GM12878 (cell line): ENCODE measurements around the gene TFF2. TPM values are rescaled to one million over a fixed set of nuclear protein-coding genes. Genes with fewer than 3 reads are reported as not detected.

Source experiments
- ATAC-seq: fragments of 200-7000 bp; cut with Tn5 transposase; 3 replicates; pipeline ENCODE4 v1.9.1; 2020; ENCODE audit warnings: mild to moderate bottlenecking, moderate library complexity
- BruUV-seq: library from RNA; stranded (reverse); fragments of 400-500 nt; replicated peaks from 2 replicates; lab custom pipeline; 2021; lab: Mats Ljungman, UMichigan
- CTCF ChIA-PET: fragments of 300-600 bp; sonication (Branson Sonifier 250); formaldehyde crosslinking; extraction: SDS; loops from one replicate; lab custom pipeline; 2021; ENCODE audit warnings: inconsistent platforms; lab: Yijun Ruan, JAX
- POLR2A ChIA-PET: fragments of 350-600 bp; formaldehyde crosslinking; extraction: SDS; loops from one replicate; lab custom pipeline; 2021; ENCODE audit warnings: inconsistent platforms; lab: Charles Lee
- RAD21 ChIA-PET: fragments of 300-600 bp; sonication (Branson Sonifier 250); formaldehyde crosslinking; loops from one replicate; lab custom pipeline; 2023; ENCODE audit warnings: antibody characterized with exemption; ENCODE audit not compliant: unreplicated experiment; lab: Charles Lee
- SMC1A ChIA-PET: fragments of 300-600 bp; sonication (Branson Sonifier 250); formaldehyde crosslinking; loops from one replicate; lab custom pipeline; 2023; ENCODE audit not compliant: unreplicated experiment, uncharacterized antibody; lab: Charles Lee
- DNase-seq: peaks from one replicate; pipeline ENCODE4 v3.0.0-alpha.2; 2011; ENCODE audit warnings: low read depth, low spot score
- FAIRE-seq: peaks from 3 replicates; lab custom pipeline; 2011; peaks lifted over from hg19 to GRCh38; lab: Jason Lieb, UNC
- H2AFZ ChIP-seq: 2 replicates; pipeline ENCODE4 v1.6.0; 2011; ENCODE audit warnings: low read depth, low read length, control low read depth; ENCODE audit not compliant: control insufficient read depth
- H3K27ac ChIP-seq: 2 replicates; pipeline ENCODE4 v1.5.1; 2011; ENCODE audit warnings: control low read depth; ENCODE audit not compliant: control insufficient read depth, insufficient read depth
- H3K27me3 ChIP-seq, 2 experiments: replicated peaks in 1 of 2; 2 replicates each; pipeline versions ENCODE4 v1.6.0 to v1.6.1; 2011; ENCODE audit warnings: low read length in 1 of 2; ENCODE audit not compliant: control insufficient read depth in 2 of 2, insufficient read depth in 2 of 2
- H3K36me3 ChIP-seq, 2 experiments: 2 replicates each; pipeline ENCODE4 v1.5.1; 2011; ENCODE audit warnings: low read length in 1 of 2; ENCODE audit not compliant: control insufficient read depth in 2 of 2, insufficient read depth in 2 of 2
- H3K4me1 ChIP-seq: 2 replicates; pipeline ENCODE4 v1.6.1; 2011; ENCODE audit warnings: mild to moderate bottlenecking, low read length, moderate library complexity, mixed read lengths; ENCODE audit not compliant: control insufficient read depth, insufficient read depth
- H3K4me2 ChIP-seq: 2 replicates; pipeline ENCODE4 v1.6.0; 2011; ENCODE audit warnings: control low read depth; ENCODE audit not compliant: control insufficient read depth, insufficient read depth
- H3K4me3 ChIP-seq: fragments of 200-600 bp; sonication (generic); 2 replicates; pipeline ENCODE4 v1.5.1; 2016
- H3K79me2 ChIP-seq: 2 replicates; pipeline ENCODE4 v1.6.0; 2011; ENCODE audit warnings: low read length; ENCODE audit not compliant: control insufficient read depth, insufficient read depth
- H3K9ac ChIP-seq: 2 replicates; pipeline ENCODE4 v1.8.0; 2011; ENCODE audit warnings: low read length, control low read depth, mixed read lengths; ENCODE audit not compliant: control insufficient read depth, insufficient read depth
- H3K9me3 ChIP-seq: replicated peaks from 3 replicates; pipeline ENCODE4 v1.5.1; 2011; ENCODE audit warnings: mild to moderate bottlenecking, low read length; ENCODE audit not compliant: control insufficient read depth, insufficient read depth
- H4K20me1 ChIP-seq: 2 replicates; pipeline ENCODE4 v1.6.0; 2011; ENCODE audit not compliant: control insufficient read depth, insufficient read depth
- BHLHE40 ChIP-seq, 2 experiments: fragments of 450-650 bp in 1 of 2; IDR thresholded peaks; 2 replicates each; pipeline ENCODE4 v1.6.1; 2011 to 2017; ENCODE audit warnings: low read depth in 2 of 2, borderline replicate concordance in 1 of 2, improper control_type of control experiment in 1 of 2, low read length in 1 of 2, mild to moderate bottlenecking in 1 of 2
- BRCA1 ChIP-seq: IDR thresholded peaks from 2 replicates; pipeline ENCODE4 v1.6.1; 2011; ENCODE audit warnings: low read depth, low read length, improper control_type of control experiment
- EED ChIP-seq: sonication (generic); IDR thresholded peaks from 2 replicates; pipeline ENCODE4 v1.6.1; 2016; ENCODE audit warnings: antibody characterized with exemption, low read depth
- GATAD2B ChIP-seq: fragments of 450-650 bp; conservative IDR thresholded peaks from 2 replicates; pipeline ENCODE4 v1.6.1; 2017; ENCODE audit warnings: low read depth, mild to moderate bottlenecking, moderate library complexity
- KLF5 ChIP-seq: fragments of 450-650 bp; IDR thresholded peaks from 2 replicates; pipeline ENCODE4 v1.6.1; 2014; ENCODE audit warnings: mild to moderate bottlenecking; ENCODE audit not compliant: partially characterized antibody
- MTA2 ChIP-seq: fragments of 450-650 bp; IDR thresholded peaks from 2 replicates; pipeline ENCODE4 v1.6.1; 2016; ENCODE audit warnings: low read depth, mild to moderate bottlenecking, moderate library complexity
- RBBP5 ChIP-seq: fragments of 200-600 bp; sonication (generic); conservative IDR thresholded peaks from 2 replicates; pipeline ENCODE4 v1.6.1; 2016
- SUZ12 ChIP-seq: fragments of 200-600 bp; sonication (generic); IDR thresholded peaks from one replicate; pipeline ENCODE4 v1.6.1; 2018; ENCODE audit warnings: antibody characterized with exemption, mild to moderate bottlenecking; ENCODE audit not compliant: unreplicated experiment
- WGBS: methylation state at CpG from one replicate; pipeline ENCODE4 v1.1.6; 2016; ENCODE audit warnings: low lambda C conversion rate; ENCODE audit not compliant: insufficient replicate concordance, insufficient coverage; ENCODE audit errors: missing lambda C conversion rate; 5-methylcytosine and 5-hydroxymethylcytosine counted together
- in situ Hi-C: fragments of 300-500 bp; cut with MboI; formaldehyde crosslinking; loops from 9 replicates; pipeline ENCODE4 v1.14.3; 2018; ENCODE audit warnings: mixed read lengths
- intact Hi-C: fragments of 100-400 bp; cut with micrococcal nuclease; formaldehyde crosslinking; loops from one replicate; pipeline ENCODE4 v1.14.2; 2022; ENCODE audit not compliant: unreplicated experiment
- polyA plus RNA-seq, 11 experiments: library from polyadenylated mRNA; depleted of rRNA in 4 of 11; unstranded in 6 of 11; stranded (reverse) in 5 of 11; fragments of >200 nt; fragmentation: Nextera tagmentation in 4 of 11; fragmentation: Illumina TruSeq in 1 of 11; extraction: Ambion mirVana in 4 of 11; extraction: Trizol in 1 of 11; gene quantifications; 1 replicate in 1 of 11; 2 replicates in 10 of 11; pipeline versions ENCODE4 v1.2.1 to v1.2.3, GENCODE V29; 2011 to 2016; ENCODE audit warnings: inconsistent platforms in 2 of 11, missing spikeins in 2 of 11, low read depth in 1 of 11
- total RNA-seq, 4 experiments: library from RNA; depleted of rRNA in 3 of 4; stranded (reverse); fragments of >200 nt in 3 of 4; fragmentation: Illumina TruSeq in 1 of 4; extraction: Trizol in 1 of 4; gene quantifications; 2 replicates each; pipeline versions ENCODE4 v1.2.1 to v1.2.3, GENCODE V29; 2013 to 2021
- TF ChIP-seq, protein P1 (sequence below): fragments of 450-650 bp; IDR thresholded peaks from 2 replicates; pipeline ENCODE4 v1.6.1; 2018; ENCODE audit warnings: mild to moderate bottlenecking, low read depth, moderate library complexity; ENCODE audit not compliant: partially characterized antibody
- TF ChIP-seq, protein P2 (sequence below): IDR thresholded peaks from 2 replicates; pipeline ENCODE4 v1.6.1; 2012; ENCODE audit warnings: improper control_type of control experiment, low read depth, low read length; ENCODE audit not compliant: insufficient replicate concordance

TFF2 gene
- total and polyA plus RNA-seq, 10 of the 15 experiments (the other 5 are each of a cell fraction or from before 2014, with no cell fraction given) = 0.56 TPM; not detected in 9

DNA sequence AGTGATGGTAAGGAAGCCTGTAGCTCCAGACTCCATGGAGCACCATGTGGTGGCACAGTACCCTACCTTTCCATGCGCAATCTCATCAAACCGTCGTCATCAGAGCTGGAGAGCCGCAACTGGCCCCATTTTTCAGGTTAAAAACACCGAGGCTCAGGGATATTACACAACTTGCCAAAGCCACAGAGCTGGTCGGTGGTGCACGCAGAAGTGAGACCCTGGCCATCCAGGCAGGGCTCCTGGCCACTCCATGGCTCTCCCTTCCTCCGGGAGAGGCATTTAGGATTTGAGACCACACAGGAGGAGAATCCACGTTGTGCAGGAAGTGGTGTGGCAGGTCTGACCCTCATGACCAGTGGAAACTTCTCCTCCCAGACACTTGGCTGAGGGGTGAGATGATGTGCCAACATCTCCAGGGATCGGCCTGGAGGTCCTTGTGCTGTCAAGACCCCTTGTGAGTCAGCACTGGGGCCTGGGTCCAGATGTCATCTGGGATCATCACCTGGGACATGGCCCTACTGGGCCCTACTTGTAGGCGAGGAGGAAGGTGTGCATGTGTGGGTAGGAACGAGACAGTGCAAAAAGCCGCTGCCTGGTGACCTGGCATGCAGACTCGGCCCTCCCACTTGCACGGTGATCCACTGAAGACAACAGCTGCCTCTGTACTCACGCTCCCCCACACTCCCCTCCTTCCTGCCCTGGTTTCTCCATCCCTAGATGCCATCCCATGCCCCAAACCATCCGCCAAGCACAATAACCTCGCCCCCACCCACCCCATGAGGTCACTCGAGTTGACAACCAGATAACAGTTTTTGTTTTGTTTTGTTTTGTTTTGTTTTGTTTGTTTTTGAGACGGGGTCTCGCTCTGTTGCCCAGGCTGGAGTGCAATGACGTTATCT is 46.0 kb downstream of the TFF2 start (continued):
- TF ChIP-seq, protein P1, sequence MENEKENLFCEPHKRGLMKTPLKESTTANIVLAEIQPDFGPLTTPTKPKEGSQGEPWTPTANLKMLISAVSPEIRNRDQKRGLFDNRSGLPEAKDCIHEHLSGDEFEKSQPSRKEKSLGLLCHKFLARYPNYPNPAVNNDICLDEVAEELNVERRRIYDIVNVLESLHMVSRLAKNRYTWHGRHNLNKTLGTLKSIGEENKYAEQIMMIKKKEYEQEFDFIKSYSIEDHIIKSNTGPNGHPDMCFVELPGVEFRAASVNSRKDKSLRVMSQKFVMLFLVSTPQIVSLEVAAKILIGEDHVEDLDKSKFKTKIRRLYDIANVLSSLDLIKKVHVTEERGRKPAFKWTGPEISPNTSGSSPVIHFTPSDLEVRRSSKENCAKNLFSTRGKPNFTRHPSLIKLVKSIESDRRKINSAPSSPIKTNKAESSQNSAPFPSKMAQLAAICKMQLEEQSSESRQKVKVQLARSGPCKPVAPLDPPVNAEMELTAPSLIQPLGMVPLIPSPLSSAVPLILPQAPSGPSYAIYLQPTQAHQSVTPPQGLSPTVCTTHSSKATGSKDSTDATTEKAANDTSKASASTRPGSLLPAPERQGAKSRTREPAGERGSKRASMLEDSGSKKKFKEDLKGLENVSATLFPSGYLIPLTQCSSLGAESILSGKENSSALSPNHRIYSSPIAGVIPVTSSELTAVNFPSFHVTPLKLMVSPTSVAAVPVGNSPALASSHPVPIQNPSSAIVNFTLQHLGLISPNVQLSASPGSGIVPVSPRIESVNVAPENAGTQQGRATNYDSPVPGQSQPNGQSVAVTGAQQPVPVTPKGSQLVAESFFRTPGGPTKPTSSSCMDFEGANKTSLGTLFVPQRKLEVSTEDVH = no peak
- TF ChIP-seq MTA2 = no peak
- no peak for TF ChIP-seq EED
- TF ChIP-seq BHLHE40 (IDR thresholded peaks at IDR 0.05; ENCODE audit: borderline replicate concordance in 1 of 2, low read depth in 2 of 2, low read length in 1 of 2) = no peak
- TF ChIP-seq BRCA1 = no peak

DNA sequence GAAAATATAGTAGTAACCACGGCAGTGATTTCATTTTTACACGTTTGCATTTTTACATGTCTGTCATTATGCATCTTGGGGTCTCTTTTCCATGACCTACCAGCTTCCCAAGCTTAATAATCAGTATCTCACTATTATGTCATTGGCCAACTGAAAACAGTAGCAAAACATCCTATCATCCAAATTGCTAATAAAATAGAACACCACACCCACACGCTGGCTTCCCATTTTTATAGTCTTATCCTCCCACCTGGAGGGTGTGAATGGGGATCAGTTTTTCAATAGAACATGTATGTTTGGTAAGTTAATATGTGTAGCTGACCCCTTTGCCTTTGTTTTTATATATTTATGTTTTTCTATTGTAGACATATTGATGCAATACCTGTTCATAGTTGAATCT is 47.4 kb downstream of the TFF2 start:
- Histone ChIP-seq H2AFZ (no peak overlapping the region), H3K4me3 (no peak overlapping the region), H3K9me3 (no peaks in the 10 kb centered on the region), H3K36me3 (no peaks in the 10 kb centered on the region), H3K4me2 (no peak overlapping the region), H3K9ac (no peak overlapping the region), H4K20me1 (no peaks in the 10 kb centered on the region), H3K4me1 (no peaks in the 10 kb centered on the region), H3K79me2 (no peaks in the 10 kb centered on the region), H3K27me3 (no peaks in the 10 kb centered on the region), H3K27ac (no peak overlapping the region)
- no TSS peak for BruUV-seq
- CTCF ChIA-PET = interaction anchor here (1.0 to 1.4 kb wide), 3 partner anchors 34 to 65 kb away, joined by 3 to 4 read pairs (median 3); no protein-coding TSS in a partner anchor
- POLR2A ChIA-PET = no interaction called here
- in situ Hi-C loops (no loop called here), intact Hi-C loops (no loop called here)
- FAIRE-seq (no peak), DNase-seq (no peak), ATAC-seq (no peak)
- RAD21 ChIA-PET = interaction anchor here (1.5 kb wide), 1 partner anchor 158 kb away, joined by 5 read pairs; no protein-coding TSS in a partner anchor
- WGBS = 17% methylated on average over 3 of the region's 3 CpGs
- SMC1A ChIA-PET = interaction anchor here (0.6 to 1.7 kb wide), 4 partner anchors 45 to 174 kb away, joined by 3 to 4 read pairs (median 4); no protein-coding TSS in a partner anchor
- TF ChIP-seq RBBP5 (no peak), KLF5 (no peak), SUZ12 (no peak), GATAD2B (no peak)
- TF ChIP-seq, protein P2, sequence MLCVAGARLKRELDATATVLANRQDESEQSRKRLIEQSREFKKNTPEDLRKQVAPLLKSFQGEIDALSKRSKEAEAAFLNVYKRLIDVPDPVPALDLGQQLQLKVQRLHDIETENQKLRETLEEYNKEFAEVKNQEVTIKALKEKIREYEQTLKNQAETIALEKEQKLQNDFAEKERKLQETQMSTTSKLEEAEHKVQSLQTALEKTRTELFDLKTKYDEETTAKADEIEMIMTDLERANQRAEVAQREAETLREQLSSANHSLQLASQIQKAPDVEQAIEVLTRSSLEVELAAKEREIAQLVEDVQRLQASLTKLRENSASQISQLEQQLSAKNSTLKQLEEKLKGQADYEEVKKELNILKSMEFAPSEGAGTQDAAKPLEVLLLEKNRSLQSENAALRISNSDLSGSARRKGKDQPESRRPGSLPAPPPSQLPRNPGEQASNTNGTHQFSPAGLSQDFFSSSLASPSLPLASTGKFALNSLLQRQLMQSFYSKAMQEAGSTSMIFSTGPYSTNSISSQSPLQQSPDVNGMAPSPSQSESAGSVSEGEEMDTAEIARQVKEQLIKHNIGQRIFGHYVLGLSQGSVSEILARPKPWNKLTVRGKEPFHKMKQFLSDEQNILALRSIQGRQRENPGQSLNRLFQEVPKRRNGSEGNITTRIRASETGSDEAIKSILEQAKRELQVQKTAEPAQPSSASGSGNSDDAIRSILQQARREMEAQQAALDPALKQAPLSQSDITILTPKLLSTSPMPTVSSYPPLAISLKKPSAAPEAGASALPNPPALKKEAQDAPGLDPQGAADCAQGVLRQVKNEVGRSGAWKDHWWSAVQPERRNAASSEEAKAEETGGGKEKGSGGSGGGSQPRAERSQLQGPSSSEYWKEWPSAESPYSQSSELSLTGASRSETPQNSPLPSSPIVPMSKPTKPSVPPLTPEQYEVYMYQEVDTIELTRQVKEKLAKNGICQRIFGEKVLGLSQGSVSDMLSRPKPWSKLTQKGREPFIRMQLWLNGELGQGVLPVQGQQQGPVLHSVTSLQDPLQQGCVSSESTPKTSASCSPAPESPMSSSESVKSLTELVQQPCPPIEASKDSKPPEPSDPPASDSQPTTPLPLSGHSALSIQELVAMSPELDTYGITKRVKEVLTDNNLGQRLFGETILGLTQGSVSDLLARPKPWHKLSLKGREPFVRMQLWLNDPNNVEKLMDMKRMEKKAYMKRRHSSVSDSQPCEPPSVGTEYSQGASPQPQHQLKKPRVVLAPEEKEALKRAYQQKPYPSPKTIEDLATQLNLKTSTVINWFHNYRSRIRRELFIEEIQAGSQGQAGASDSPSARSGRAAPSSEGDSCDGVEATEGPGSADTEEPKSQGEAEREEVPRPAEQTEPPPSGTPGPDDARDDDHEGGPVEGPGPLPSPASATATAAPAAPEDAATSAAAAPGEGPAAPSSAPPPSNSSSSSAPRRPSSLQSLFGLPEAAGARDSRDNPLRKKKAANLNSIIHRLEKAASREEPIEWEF = no peak
